Karpas-422 (cell line): ENCODE data around the gene PTPN1. TPM values are rescaled to one million over a fixed set of nuclear protein-coding genes. Genes with fewer than 3 reads are reported as not detected.
"Not testable (repeated sequence)": the region's sequence is repeated elsewhere in the genome, so short reads cannot be mapped to it uniquely, and the experiment has no call there.

Experiments
- DNase-seq: peaks from one replicate; pipeline ENCODE4 v3.0.0-alpha.2; 2015
- H2AFZ ChIP-seq: fragments of 200-600 bp; sonication (generic); 2 replicates; pipeline ENCODE4 v1.6.1; 2014; ENCODE audit warnings: antibody characterized with exemption, low read length, mixed read lengths
- H3K27ac ChIP-seq: fragments of 200-600 bp; sonication (generic); 2 replicates; pipeline ENCODE4 v1.5.1; 2014; ENCODE audit warnings: mild to moderate bottlenecking, low read length, moderate library complexity
- H3K27me3 ChIP-seq: fragments of 200-600 bp; sonication (generic); 2 replicates; pipeline ENCODE4 v1.6.1; 2014; ENCODE audit warnings: low read length, mixed read lengths
- H3K36me3 ChIP-seq: fragments of 200-600 bp; sonication (generic); 2 replicates; pipeline ENCODE4 v1.6.1; 2014; ENCODE audit warnings: low read length, mixed read lengths; ENCODE audit not compliant: insufficient read depth
- H3K4me1 ChIP-seq: fragments of 200-600 bp; sonication (generic); 2 replicates; pipeline ENCODE4 v1.6.1; 2014; ENCODE audit warnings: mild to moderate bottlenecking, low read length, mixed read lengths
- H3K4me2 ChIP-seq: fragments of 200-600 bp; sonication (generic); 2 replicates; pipeline ENCODE4 v1.6.1; 2014; ENCODE audit warnings: low read length, low read depth, mild to moderate bottlenecking; ENCODE audit not compliant: poor library complexity, severe bottlenecking
- H3K4me3 ChIP-seq: fragments of 200-600 bp; sonication (generic); 2 replicates; pipeline ENCODE4 v1.5.1; 2014; ENCODE audit warnings: mild to moderate bottlenecking, antibody characterized with exemption, low read length, mixed read lengths
- H3K79me2 ChIP-seq: fragments of 200-600 bp; sonication (generic); 2 replicates; pipeline ENCODE4 v1.6.1; 2014; ENCODE audit warnings: mild to moderate bottlenecking, low read length, mixed read lengths
- H3K9ac ChIP-seq: fragments of 200-600 bp; sonication (generic); 2 replicates; pipeline ENCODE4 v1.6.0; 2014; ENCODE audit warnings: low read length
- H3K9me2 ChIP-seq: fragments of 200-600 bp; sonication (generic), shearing (Covaris generic); replicated peaks from 2 replicates; pipeline ENCODE4 v1.6.0; 2014; ENCODE audit warnings: mild to moderate bottlenecking, low read length, moderate library complexity; ENCODE audit not compliant: insufficient read depth
- H3K9me3 ChIP-seq: fragments of 300-700, 200-600 bp; sonication (generic); 2 replicates; pipeline ENCODE4 v1.6.1; 2014; ENCODE audit warnings: low read length, mixed read lengths
- H4K20me1 ChIP-seq: fragments of 200-600 bp; sonication (generic); 2 replicates; pipeline ENCODE4 v1.6.1; 2014; ENCODE audit warnings: mild to moderate bottlenecking, antibody characterized with exemption, low read length, low read depth; ENCODE audit not compliant: insufficient read depth
- total RNA-seq: library from RNA; depleted of rRNA; stranded (reverse); fragments of >200 nt; shearing (Covaris generic); gene quantifications from 2 replicates; pipeline ENCODE4 v1.2.3, GENCODE V29; 2014; ENCODE audit warnings: low replicate concordance

The PTPN1 gene
- total RNA-seq, 1 experiment from 2014 or later: 6.5 TPM

DNA sequence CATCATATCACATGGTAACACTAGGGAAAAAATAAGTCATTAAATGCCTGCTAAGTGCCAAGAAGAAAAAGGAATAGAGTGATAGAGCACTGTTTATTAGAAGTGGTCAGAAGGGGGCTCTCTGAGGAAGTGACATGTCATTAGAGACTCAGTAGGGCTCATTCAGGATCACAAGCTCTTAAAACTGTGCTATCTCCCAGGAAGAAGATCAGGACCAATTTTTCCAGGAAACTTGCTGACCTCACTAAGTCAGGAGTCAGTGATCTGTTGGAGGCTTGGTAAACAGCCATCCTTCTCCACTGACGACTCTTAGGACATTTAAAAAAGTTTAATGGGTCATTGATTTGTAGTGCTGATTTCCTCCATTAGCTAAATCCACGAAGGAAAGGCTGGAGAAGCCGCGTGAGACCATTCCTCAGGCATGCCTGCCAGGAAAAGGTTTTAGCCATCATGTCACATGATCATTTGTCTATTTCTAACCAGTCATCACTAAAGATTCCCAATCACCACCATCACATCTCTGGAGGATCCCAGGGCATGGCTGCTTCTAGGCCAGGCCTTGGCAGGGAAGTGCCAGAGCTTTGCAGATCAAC is 5.9 kb upstream of the PTPN1 start:
- Histone ChIP-seq H3K4me2 (no peak overlapping the region), H4K20me1 (no peaks in the 10 kb centered on the region), H3K79me2 (no peaks in the 10 kb centered on the region), H3K36me3 (no peaks in the 10 kb centered on the region), H3K9me2 (no peaks in the 10 kb centered on the region), H3K27me3 (no peaks in the 10 kb centered on the region), H3K27ac (no peak overlapping the region), H3K4me3 (no peak overlapping the region), H2AFZ (no peak overlapping the region), H3K4me1 (peaks cover under 1% of the 10 kb centered on the region), H3K9ac (no peak overlapping the region), H3K9me3 (no peaks in the 10 kb centered on the region)
- DNase-seq: no peak

DNA sequence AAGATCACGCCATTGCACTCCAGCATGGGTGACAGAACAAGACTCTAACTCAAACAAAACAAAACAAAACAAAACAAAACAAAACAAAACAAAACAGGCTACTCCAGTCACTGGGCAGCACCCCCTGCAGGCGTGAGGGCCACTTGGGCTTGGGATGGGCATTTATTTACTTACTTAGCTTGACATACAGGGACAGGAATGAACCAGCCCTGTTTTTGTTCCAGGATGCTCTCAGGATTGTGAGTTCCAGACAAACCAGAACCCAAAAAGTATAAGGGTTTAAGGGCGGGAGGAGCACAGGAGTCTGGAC is 4.0 kb upstream of the PTPN1 start:
- H2AFZ ChIP-seq: no peak overlapping the region
- peaks cover 5% of the 10 kb centered on the region; the same call in 1 of the 2 replicates for H4K20me1 ChIP-seq
- no peak overlapping the region for H3K4me3 ChIP-seq
- peaks cover 3% of the 10 kb centered on the region; the same call in 1 of the 2 replicates for H3K79me2 ChIP-seq
- H3K36me3 ChIP-seq: no peaks in the 10 kb centered on the region
- no peak for DNase-seq
- H3K9me3 ChIP-seq: no peaks in the 10 kb centered on the region
- H3K27ac ChIP-seq: no peak overlapping the region
- H3K9me2 ChIP-seq: no peaks in the 10 kb centered on the region
- peaks cover 12% of the 10 kb centered on the region for H3K4me1 ChIP-seq
- H3K27me3 ChIP-seq: no peaks in the 10 kb centered on the region
- H3K9ac ChIP-seq: no peak overlapping the region
- no peak overlapping the region for H3K4me2 ChIP-seq

DNA sequence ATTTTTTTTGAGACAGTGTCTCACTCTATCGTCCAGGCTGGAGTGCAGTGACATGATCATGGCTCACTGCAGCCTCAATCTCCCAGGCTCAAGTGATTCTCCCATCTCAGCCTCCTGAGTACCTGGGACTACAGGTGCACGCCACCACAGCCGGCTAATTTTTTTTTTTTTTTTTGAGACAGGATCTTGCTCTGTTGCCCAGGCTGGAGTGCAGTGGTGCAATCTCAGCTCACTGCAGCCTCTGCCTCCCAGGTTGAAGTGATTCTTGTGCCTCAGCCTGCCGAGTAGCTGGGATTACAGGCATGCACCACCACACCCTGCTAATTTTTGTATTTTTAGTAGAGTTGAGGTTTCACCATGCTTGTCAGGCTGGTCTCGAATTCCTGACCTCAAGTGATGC is 2.4 kb upstream of the PTPN1 start:
- H3K4me3 ChIP-seq, H3K79me2 ChIP-seq, H3K27ac ChIP-seq, H3K36me3 ChIP-seq, H2AFZ ChIP-seq, H3K4me2 ChIP-seq, H3K9ac ChIP-seq, DNase-seq, H3K9me3 ChIP-seq, H3K27me3 ChIP-seq, H3K9me2 ChIP-seq: not testable (repeated sequence)
- peaks cover 20% of the 10 kb centered on the region for H4K20me1 ChIP-seq
- peaks cover 24% of the 10 kb centered on the region for H3K4me1 ChIP-seq

DNA sequence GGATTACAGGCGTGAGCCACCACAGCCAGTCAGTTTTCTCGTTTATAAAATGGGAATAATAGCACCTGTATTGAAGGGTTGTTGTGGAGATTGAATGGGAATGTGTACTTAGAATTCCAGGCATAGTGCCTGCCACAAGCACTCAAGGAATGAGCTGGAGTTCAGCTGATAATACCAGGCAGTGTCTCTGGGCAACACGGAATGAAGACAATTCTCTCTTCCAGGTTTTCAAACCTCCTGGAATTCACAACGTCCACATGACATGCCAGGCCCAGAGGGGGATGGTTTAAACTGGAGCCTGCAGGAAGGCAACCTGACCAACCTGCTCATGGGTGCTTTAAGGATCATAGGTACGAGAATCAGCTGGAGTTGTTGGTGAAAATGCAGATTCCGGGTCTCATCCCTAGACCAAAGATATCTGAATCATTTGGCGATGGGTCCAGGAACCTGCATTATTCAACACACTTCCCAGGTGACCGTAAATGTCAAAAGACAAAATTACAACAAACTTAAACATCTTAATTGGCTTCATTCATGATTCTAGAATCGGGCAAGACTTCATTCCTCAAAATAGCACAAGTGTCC is 1.9 kb upstream of the PTPN1 start:
- no peaks in the 10 kb centered on the region for H3K27me3 ChIP-seq
- H3K9me2 ChIP-seq: no peaks in the 10 kb centered on the region
- H3K4me2 ChIP-seq: no peak overlapping the region
- H4K20me1 ChIP-seq: peaks cover 25% of the 10 kb centered on the region
- H3K79me2 ChIP-seq: peaks cover 10% of the 10 kb centered on the region; the same call in 1 of the 2 replicates
- no peak for DNase-seq
- no peak overlapping the region for H2AFZ ChIP-seq
- H3K36me3 ChIP-seq: no peaks in the 10 kb centered on the region
- H3K4me3 ChIP-seq: no peak overlapping the region
- no peaks in the 10 kb centered on the region for H3K9me3 ChIP-seq
- H3K9ac ChIP-seq: no peak overlapping the region
- no peak overlapping the region for H3K27ac ChIP-seq
- peaks cover 24% of the 10 kb centered on the region for H3K4me1 ChIP-seq

DNA sequence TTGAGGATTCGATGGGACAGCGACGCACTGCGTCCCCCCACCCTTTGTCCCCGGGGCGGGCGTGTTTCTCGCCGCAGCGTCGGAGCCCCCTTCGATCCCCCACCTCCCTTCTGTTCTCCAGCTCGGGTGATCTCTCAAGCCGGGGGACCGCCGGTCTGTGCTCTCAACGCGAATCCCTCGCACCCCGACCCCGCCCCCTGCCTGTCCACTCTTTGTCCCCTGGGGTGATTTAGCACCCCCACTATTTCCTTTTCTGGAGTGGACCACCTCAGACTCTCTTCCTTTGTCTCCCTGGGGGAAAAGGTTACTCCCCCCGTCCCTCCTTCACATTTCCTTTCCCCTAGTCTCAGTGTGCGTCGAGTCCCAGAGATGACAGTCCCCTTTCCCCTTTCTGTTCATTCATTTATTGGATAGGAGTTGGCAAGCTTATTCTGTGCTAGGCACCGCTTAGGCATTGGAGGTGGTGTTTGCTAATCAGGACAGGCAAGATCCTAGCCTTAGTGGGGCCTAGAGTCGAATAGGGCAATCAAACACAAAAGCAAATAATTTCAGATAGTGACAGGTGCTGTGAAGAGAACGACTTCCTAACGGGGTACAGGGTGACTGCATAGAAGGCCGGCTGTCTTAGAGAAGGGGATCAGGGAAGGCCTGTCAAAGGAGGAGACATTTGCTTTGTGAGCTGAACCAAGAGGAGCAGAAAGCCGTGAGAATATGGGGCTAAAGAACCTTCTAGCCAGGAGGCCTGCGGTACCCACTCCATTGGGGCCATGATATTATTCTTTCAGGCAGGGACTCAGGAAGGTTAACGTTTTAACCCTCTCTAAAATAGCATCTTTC is 741 bp downstream of the PTPN1 start:
- Histone ChIP-seq H2AFZ (peak overlapping the region; percentile 25; the same call in 1 of the 2 replicates), H3K79me2 (peaks cover 12% of the 10 kb centered on the region), H4K20me1 (peaks cover 51% of the 10 kb centered on the region), H3K9me3 (no peaks in the 10 kb centered on the region), H3K27ac (no peak overlapping the region), H3K27me3 (no peaks in the 10 kb centered on the region), H3K9ac (peak overlapping the region; percentile 82), H3K9me2 (no peaks in the 10 kb centered on the region), H3K36me3 (no peaks in the 10 kb centered on the region), H3K4me1 (peaks cover 29% of the 10 kb centered on the region), H3K4me2 (peak overlapping the region; percentile 98), H3K4me3 (peak overlapping the region; percentile 85)
- DNase-seq: no peak

DNA sequence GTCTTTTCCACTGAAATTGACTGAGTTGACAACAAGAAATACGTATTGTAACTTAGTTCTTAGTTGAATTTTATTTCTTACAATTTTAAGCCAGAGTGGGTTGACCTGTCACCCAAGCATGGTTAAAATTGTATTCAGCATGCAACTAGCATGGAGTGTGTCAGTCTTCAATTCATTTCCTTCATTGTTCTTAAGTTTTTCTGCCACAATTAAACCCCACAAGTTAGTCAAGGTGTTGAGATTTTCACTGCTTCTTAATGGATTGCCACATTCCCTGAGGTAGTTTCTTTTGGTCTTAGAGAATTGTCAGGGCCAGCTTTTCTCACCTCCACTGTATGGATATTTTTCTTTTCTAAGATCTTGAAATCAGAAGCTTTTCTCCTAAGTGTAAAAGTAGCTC is 2.1 kb downstream of the PTPN1 start:
- Histone ChIP-seq H4K20me1 (peaks cover 62% of the 10 kb centered on the region), H3K4me1 (peaks cover 43% of the 10 kb centered on the region), H3K4me3 (no peak overlapping the region), H2AFZ (no peak overlapping the region), H3K9me3 (no peaks in the 10 kb centered on the region), H3K9me2 (no peaks in the 10 kb centered on the region), H3K4me2 (peak overlapping the region; percentile 98), H3K27ac (no peak overlapping the region), H3K9ac (no peak overlapping the region), H3K36me3 (no peaks in the 10 kb centered on the region), H3K79me2 (peaks cover 12% of the 10 kb centered on the region), H3K27me3 (no peaks in the 10 kb centered on the region)
- no peak for DNase-seq

DNA sequence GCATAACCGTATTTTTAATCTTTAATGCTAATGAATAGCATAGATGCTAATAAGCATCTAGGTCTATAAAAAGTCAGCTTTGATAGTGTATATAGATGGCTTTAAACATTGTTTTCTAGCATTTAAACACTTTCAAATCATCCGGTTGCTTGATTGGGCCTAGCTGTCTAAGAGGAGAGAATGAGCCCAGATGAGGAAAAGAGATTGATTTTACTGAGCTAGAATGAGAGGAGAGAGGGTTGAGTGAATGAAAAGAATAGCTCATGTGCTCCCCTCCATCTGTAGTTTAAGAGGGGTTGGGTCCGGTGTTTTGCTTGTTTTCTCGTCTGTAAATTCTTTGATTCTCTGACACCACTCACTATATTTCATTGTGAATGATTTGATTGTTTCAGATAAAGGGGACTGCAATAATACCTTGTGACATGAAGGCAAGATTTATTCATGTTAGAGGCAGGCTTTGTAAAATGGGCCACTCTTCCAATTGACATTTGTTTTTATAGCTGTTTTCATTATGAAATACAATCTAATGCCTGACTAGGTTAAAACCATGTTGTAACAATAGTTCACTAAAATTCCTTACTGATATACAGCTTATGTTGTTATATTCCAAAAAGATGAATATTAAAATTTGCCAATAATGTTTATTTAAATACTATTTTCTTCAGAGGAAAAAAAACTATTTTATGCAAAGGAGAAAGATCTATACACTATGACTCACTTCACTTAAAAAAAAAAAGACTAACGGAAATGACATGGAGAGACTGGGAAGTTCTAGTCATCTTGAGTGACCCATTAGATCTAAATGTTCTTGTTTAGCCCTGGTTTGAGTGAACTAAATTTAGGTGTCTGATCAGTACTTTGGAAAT is 3.2 kb downstream of the PTPN1 start:
- Histone ChIP-seq H3K9ac (no peak overlapping the region), H3K27me3 (no peaks in the 10 kb centered on the region), H4K20me1 (peaks cover 73% of the 10 kb centered on the region), H3K36me3 (no peaks in the 10 kb centered on the region), H3K9me3 (no peaks in the 10 kb centered on the region), H3K4me1 (peaks cover 44% of the 10 kb centered on the region), H3K27ac (no peak overlapping the region), H2AFZ (no peak overlapping the region), H3K79me2 (peaks cover 15% of the 10 kb centered on the region), H3K4me3 (no peak overlapping the region), H3K4me2 (no peak overlapping the region), H3K9me2 (no peaks in the 10 kb centered on the region)
- no peak for DNase-seq

DNA sequence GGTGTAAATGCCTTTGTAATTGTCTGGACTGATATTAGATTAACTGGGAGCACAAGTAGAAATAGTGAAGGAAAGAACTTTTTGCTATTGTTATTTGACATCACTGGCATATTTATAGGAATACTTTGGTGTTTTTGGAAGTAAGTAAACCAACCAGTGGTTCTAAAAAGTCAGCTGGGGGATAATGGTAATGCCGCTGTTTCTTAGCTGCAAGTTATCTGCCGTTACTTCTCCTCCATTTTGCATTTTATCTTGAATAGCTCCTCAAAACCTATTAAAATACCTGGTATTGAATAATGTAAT is 3.8 kb downstream of the PTPN1 start:
- Histone ChIP-seq H3K9ac (no peak overlapping the region), H3K4me1 (peaks cover 44% of the 10 kb centered on the region), H3K9me2 (no peaks in the 10 kb centered on the region), H4K20me1 (peaks cover 79% of the 10 kb centered on the region), H3K27ac (no peak overlapping the region), H3K4me3 (no peak overlapping the region), H3K4me2 (no peak overlapping the region), H3K9me3 (no peaks in the 10 kb centered on the region), H3K27me3 (no peaks in the 10 kb centered on the region), H3K36me3 (no peaks in the 10 kb centered on the region), H3K79me2 (peaks cover 15% of the 10 kb centered on the region), H2AFZ (no peak overlapping the region)
- DNase-seq: no peak
